H9 (cell line): Measurements from ENCODE around the gene RAP1GAP. TPM values are rescaled to one million over a fixed set of nuclear protein-coding genes. Genes with fewer than 3 reads are reported as not detected.

Experiments
- DNase-seq: peaks from one replicate; pipeline ENCODE4 v3.0.0-alpha.2; 2017
- H2AFZ ChIP-seq: one replicate; pipeline ENCODE4 v1.6.1; 2013; ENCODE audit warnings: mild to moderate bottlenecking, low read length, control low read depth, moderate library complexity
- H2AK5ac ChIP-seq: 2 replicates; pipeline ENCODE4 v1.6.1; 2013; ENCODE audit warnings: low read length, control low read depth, mixed read lengths; ENCODE audit not compliant: insufficient read length
- H2BK120ac ChIP-seq: one replicate; pipeline ENCODE4 v1.6.1; 2013; ENCODE audit warnings: low read depth, mild to moderate bottlenecking, low read length, control low read depth, inconsistent platforms; ENCODE audit not compliant: poor library complexity, severe bottlenecking
- H2BK12ac ChIP-seq: 2 replicates; pipeline ENCODE4 v1.6.1; 2013; ENCODE audit warnings: low read length, control low read depth, mixed read lengths, low read depth; ENCODE audit not compliant: insufficient read length
- H2BK15ac ChIP-seq: 2 replicates; pipeline ENCODE4 v1.6.1; 2013; ENCODE audit warnings: low read depth, low read length, control low read depth
- H2BK20ac ChIP-seq: one replicate; pipeline ENCODE4 v1.6.1; 2013; ENCODE audit warnings: low read depth, mild to moderate bottlenecking, low read length, control low read depth, inconsistent platforms; ENCODE audit not compliant: poor library complexity, severe bottlenecking
- H2BK5ac ChIP-seq: 2 replicates; pipeline ENCODE4 v1.6.1; 2013; ENCODE audit warnings: low read length, control low read depth, mixed read lengths; ENCODE audit not compliant: insufficient read length
- H3K14ac ChIP-seq: 2 replicates; pipeline ENCODE4 v1.6.1; 2013; ENCODE audit warnings: low read length, control low read depth; ENCODE audit not compliant: insufficient read depth
- H3K18ac ChIP-seq: 2 replicates; pipeline ENCODE4 v1.6.1; 2013; ENCODE audit warnings: low read depth, mild to moderate bottlenecking, mixed read lengths, low read length, control low read depth; ENCODE audit not compliant: insufficient read length
- H3K23ac ChIP-seq: 2 replicates; pipeline ENCODE4 v1.6.1; 2013; ENCODE audit warnings: low read length, control low read depth, mixed read lengths, low read depth; ENCODE audit not compliant: insufficient read length
- H3K23me2 ChIP-seq: 2 replicates; pipeline ENCODE4 v1.6.1; 2013; ENCODE audit warnings: low read depth, mild to moderate bottlenecking, mixed read lengths, low read length, control low read depth; ENCODE audit not compliant: insufficient read length, poor library complexity, severe bottlenecking
- H3K27ac ChIP-seq: 2 replicates; pipeline ENCODE4 v1.5.1; 2013; ENCODE audit warnings: low read length, control low read depth, mixed read lengths, low read depth; ENCODE audit not compliant: insufficient read length
- H3K27me3 ChIP-seq: 2 replicates; pipeline ENCODE4 v1.6.1; 2013; ENCODE audit warnings: low read length, control low read depth, inconsistent platforms; ENCODE audit not compliant: insufficient read depth
- H3K4ac ChIP-seq: 2 replicates; pipeline ENCODE4 v1.6.1; 2013; ENCODE audit warnings: low read depth, mild to moderate bottlenecking, control low read depth, inconsistent platforms, low read length, moderate library complexity
- H3K4me1 ChIP-seq: 2 replicates; pipeline ENCODE4 v1.6.1; 2013; ENCODE audit warnings: low read length, control low read depth, inconsistent platforms; ENCODE audit not compliant: insufficient read depth
- H3K4me2 ChIP-seq: 2 replicates; pipeline ENCODE4 v1.6.1; 2013; ENCODE audit warnings: low read length, control low read depth, mixed read lengths; ENCODE audit not compliant: insufficient read length, insufficient read depth
- H3K56ac ChIP-seq: 2 replicates; pipeline ENCODE4 v1.6.1; 2013; ENCODE audit warnings: low read depth, mild to moderate bottlenecking, mixed read lengths, low read length, control low read depth; ENCODE audit not compliant: insufficient read length
- H3K79me1 ChIP-seq: 2 replicates; pipeline ENCODE4 v1.6.1; 2013; ENCODE audit warnings: low read depth, mild to moderate bottlenecking, moderate library complexity, low read length, control low read depth, inconsistent platforms; ENCODE audit not compliant: insufficient read depth, poor library complexity, severe bottlenecking
- H3K79me2 ChIP-seq: 2 replicates; pipeline ENCODE4 v1.6.1; 2013; ENCODE audit warnings: low read length, control low read depth, inconsistent platforms; ENCODE audit not compliant: insufficient read depth
- H3K9ac ChIP-seq: 2 replicates; pipeline ENCODE4 v1.6.1; 2013; ENCODE audit warnings: low read length, control low read depth, mixed read lengths; ENCODE audit not compliant: insufficient read length; ENCODE audit errors: extremely low read depth
- H3K9me3 ChIP-seq: one replicate; pipeline ENCODE4 v1.6.1; 2013; ENCODE audit warnings: low read depth, low read length, inconsistent platforms; ENCODE audit not compliant: control insufficient read depth
- H3T11ph ChIP-seq: one replicate; pipeline ENCODE4 v1.6.1; 2013; ENCODE audit warnings: mild to moderate bottlenecking, low read length, control low read depth, inconsistent platforms
- H4K20me1 ChIP-seq: one replicate; pipeline ENCODE4 v1.6.1; 2013; ENCODE audit not compliant: control insufficient read depth, insufficient read length, insufficient read depth
- H4K5ac ChIP-seq: 2 replicates; pipeline ENCODE4 v1.6.1; 2013; ENCODE audit warnings: low read depth, mild to moderate bottlenecking, mixed read lengths, low read length, control low read depth; ENCODE audit not compliant: insufficient read length
- H4K8ac ChIP-seq: replicated peaks from 2 replicates; pipeline ENCODE4 v1.6.1; 2013; ENCODE audit warnings: low read length, control low read depth, mixed read lengths, low read depth; ENCODE audit not compliant: insufficient read length
- H4K91ac ChIP-seq: 2 replicates; pipeline ENCODE4 v1.6.1; 2013; ENCODE audit warnings: low read depth, mild to moderate bottlenecking, moderate library complexity, mixed read lengths, low read length, control low read depth; ENCODE audit not compliant: insufficient read length
- H3K27ac Mint-ChIP-seq, 3 experiments: 2 replicates in 2 of 3; 3 replicates in 1 of 3; pipeline ENCODE4 v1.8.0; 2020 to 2021; ENCODE audit warnings: mixed read lengths in 3 of 3, mild to moderate bottlenecking in 1 of 3, moderate library complexity in 1 of 3
- H3K27me3 Mint-ChIP-seq: 2 replicates; pipeline ENCODE4 v1.8.0; 2021; ENCODE audit warnings: low read depth, mild to moderate bottlenecking, moderate library complexity, mixed read lengths
- H3K36me3 Mint-ChIP-seq, 3 experiments: 2 replicates in 2 of 3; 3 replicates in 1 of 3; pipeline ENCODE4 v1.8.0; 2020 to 2021; ENCODE audit warnings: low read depth in 3 of 3, mixed read lengths in 3 of 3; ENCODE audit not compliant: insufficient read depth in 1 of 3
- H3K4me1 Mint-ChIP-seq, 2 experiments: 2 replicates each; pipeline ENCODE4 v1.8.0; 2020; ENCODE audit warnings: mixed read lengths in 2 of 2
- H3K4me3 Mint-ChIP-seq, 2 experiments: 2 replicates in 1 of 2; 3 replicates in 1 of 2; pipeline ENCODE4 v1.8.0; 2020 to 2021; ENCODE audit warnings: mild to moderate bottlenecking in 2 of 2, mixed read lengths in 2 of 2, moderate library complexity in 1 of 2
- H3K9me3 Mint-ChIP-seq, 2 experiments: 2 replicates in 1 of 2; 3 replicates in 1 of 2; pipeline ENCODE4 v1.8.0; 2020; ENCODE audit warnings: mild to moderate bottlenecking in 2 of 2, mixed read lengths in 2 of 2, moderate library complexity in 1 of 2
- WGBS: extraction: QIAGEN DNeasy Blood & Tissue Kit; methylation state at CpG from one replicate; pipeline ENCODE4 v1.1.7; 2013; ENCODE audit warnings: missing lambda C conversion rate, low lambda C conversion rate, mixed read lengths; ENCODE audit not compliant: insufficient read length; ENCODE audit errors: extremely low coverage; 5-methylcytosine and 5-hydroxymethylcytosine counted together
- total RNA-seq: library from RNA; stranded (reverse); gene quantifications from 2 replicates; pipeline ENCODE4 v1.2.1, GENCODE V29; 2021
- TF ChIP-seq, protein P1 (sequence below): fragments of 200-600 bp; sonication (generic); conservative IDR thresholded peaks from 3 replicates; pipeline ENCODE4 v1.8.0; 2021; ENCODE audit warnings: antibody characterized with exemption, mild to moderate bottlenecking

The RAP1GAP gene
- total RNA-seq, 1 experiment from 2014 or later, result 7.9 TPM

DNA sequence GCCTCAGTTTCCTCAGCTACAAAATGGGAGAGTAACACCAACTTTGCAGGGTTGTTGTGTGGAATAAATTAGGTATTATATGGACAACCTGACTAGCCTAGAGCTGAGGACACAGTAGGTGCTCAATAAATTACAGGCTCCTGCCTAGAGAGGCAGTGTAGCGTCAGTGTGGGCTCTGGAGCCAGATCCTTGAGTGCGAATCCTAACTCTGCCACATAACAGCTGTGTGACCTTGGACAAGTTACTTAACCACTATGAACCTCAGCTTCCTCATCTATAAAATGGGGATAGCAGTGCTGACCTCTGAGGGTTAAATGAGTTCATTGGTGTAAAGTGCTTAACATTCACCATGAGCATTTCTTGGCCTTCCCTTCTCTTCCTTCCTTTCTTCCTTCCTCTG is 33.1 kb downstream of the RAP1GAP start:
- H2BK20ac ChIP-seq, result no peak overlapping the region

More for the DNA sequence above, 33.1 kb downstream of the RAP1GAP start:
- H3K9me3 Mint-ChIP-seq, result no peaks in the 10 kb centered on the region
- no peak overlapping the region for H3K23ac ChIP-seq
- H4K8ac ChIP-seq, result no peak overlapping the region
- H3K23me2 ChIP-seq, result no peaks in the 10 kb centered on the region
- no peak overlapping the region for H3K4me3 Mint-ChIP-seq
- TF ChIP-seq, protein P1, sequence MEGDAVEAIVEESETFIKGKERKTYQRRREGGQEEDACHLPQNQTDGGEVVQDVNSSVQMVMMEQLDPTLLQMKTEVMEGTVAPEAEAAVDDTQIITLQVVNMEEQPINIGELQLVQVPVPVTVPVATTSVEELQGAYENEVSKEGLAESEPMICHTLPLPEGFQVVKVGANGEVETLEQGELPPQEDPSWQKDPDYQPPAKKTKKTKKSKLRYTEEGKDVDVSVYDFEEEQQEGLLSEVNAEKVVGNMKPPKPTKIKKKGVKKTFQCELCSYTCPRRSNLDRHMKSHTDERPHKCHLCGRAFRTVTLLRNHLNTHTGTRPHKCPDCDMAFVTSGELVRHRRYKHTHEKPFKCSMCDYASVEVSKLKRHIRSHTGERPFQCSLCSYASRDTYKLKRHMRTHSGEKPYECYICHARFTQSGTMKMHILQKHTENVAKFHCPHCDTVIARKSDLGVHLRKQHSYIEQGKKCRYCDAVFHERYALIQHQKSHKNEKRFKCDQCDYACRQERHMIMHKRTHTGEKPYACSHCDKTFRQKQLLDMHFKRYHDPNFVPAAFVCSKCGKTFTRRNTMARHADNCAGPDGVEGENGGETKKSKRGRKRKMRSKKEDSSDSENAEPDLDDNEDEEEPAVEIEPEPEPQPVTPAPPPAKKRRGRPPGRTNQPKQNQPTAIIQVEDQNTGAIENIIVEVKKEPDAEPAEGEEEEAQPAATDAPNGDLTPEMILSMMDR, result no peak
- H2BK5ac ChIP-seq, result no peak overlapping the region
- no peaks in the 10 kb centered on the region; the same call in 1 of the 2 replicates for H3K27me3 Mint-ChIP-seq
- no peaks in the 10 kb centered on the region for H3K36me3 Mint-ChIP-seq
- peaks cover 36 to 55% of the 10 kb centered on the region in 2 experiments for H3K4me1 Mint-ChIP-seq
- H3K9me3 ChIP-seq, result no peaks in the 10 kb centered on the region
- H3K79me1 ChIP-seq, result no peaks in the 10 kb centered on the region
- WGBS, result no CpG with 5 or more reads among the region's 2 CpGs
- no peak overlapping the region for H4K91ac ChIP-seq
- no peak overlapping the region for H2AK5ac ChIP-seq
- H3K14ac ChIP-seq, result no peak overlapping the region
- no peak overlapping the region for H3K27ac ChIP-seq
- no peak overlapping the region for H2BK12ac ChIP-seq
- H3K56ac ChIP-seq, result no peak overlapping the region
- no peak overlapping the region for H2BK120ac ChIP-seq
- no peaks in the 10 kb centered on the region for H3K79me2 ChIP-seq
- H3T11ph ChIP-seq, result no peak overlapping the region
- no peaks in the 10 kb centered on the region for H4K20me1 ChIP-seq
- no peak overlapping the region for H3K18ac ChIP-seq
- no peak overlapping the region for H2AFZ ChIP-seq
- H3K27me3 ChIP-seq, result no peaks in the 10 kb centered on the region
- no peak overlapping the region for H3K4me2 ChIP-seq
- no peak overlapping the region for H3K27ac Mint-ChIP-seq
- H3K4ac ChIP-seq, result no peak overlapping the region
- no peak overlapping the region for H4K5ac ChIP-seq
- H3K4me1 ChIP-seq, result no peaks in the 10 kb centered on the region; the same call in 1 of the 2 replicates
- H2BK15ac ChIP-seq, result no peak overlapping the region
- no peak overlapping the region for H3K9ac ChIP-seq
- DNase-seq, result no peak
